PC-3 (cell line): Measurements from ENCODE around the gene FOXL1. TPM values are rescaled to one million over a fixed set of nuclear protein-coding genes. Genes with fewer than 3 reads are reported as not detected.

Experiments
- ATAC-seq: fragments of 200-7000 bp; cut with Tn5 transposase; 2 replicates; pipeline ENCODE4 v1.9.1; 2020; ENCODE audit warnings: mild to moderate bottlenecking, moderate library complexity
- BruUV-seq: library from RNA; stranded (reverse); fragments of 400-500 nt; replicated peaks from 2 replicates; lab custom pipeline; 2021; lab: Mats Ljungman, UMichigan
- CTCF ChIA-PET: fragments of 300-600 bp; sonication (Branson Sonifier 250); formaldehyde crosslinking; loops from one replicate; lab custom pipeline; 2022; ENCODE audit warnings: antibody characterized with exemption; lab: Charles Lee
- POLR2A ChIA-PET: fragments of 300-600 bp; sonication (Branson Sonifier 250); formaldehyde crosslinking; loops from one replicate; lab custom pipeline; 2022; ENCODE audit warnings: antibody characterized with exemption; ENCODE audit not compliant: unreplicated experiment; lab: Charles Lee
- DNase-seq: peaks from one replicate; pipeline ENCODE4 v3.0.0-alpha.2; 2015
- H2AFZ ChIP-seq: fragments of 300-600 bp; sonication (generic); 2 replicates; pipeline ENCODE4 v1.6.0; 2016; ENCODE audit warnings: antibody characterized with exemption, low read length
- H3F3A ChIP-seq: fragments of 300-600 bp; sonication (generic); one replicate; pipeline ENCODE4 v1.6.0; 2017; ENCODE audit warnings: antibody characterized with exemption, low read length, control low read depth, mild to moderate bottlenecking; ENCODE audit not compliant: unreplicated experiment
- H3K27ac ChIP-seq: fragments of 300-600 bp; sonication (generic); 2 replicates; pipeline ENCODE4 v1.5.1; 2016; ENCODE audit warnings: mild to moderate bottlenecking, low read length
- H3K27me3 ChIP-seq: fragments of 300-600 bp; sonication (generic); 2 replicates; pipeline ENCODE4 v1.6.1; 2016; ENCODE audit warnings: low read length, mixed read lengths
- H3K36me3 ChIP-seq: fragments of 300-600 bp; sonication (generic); 2 replicates; pipeline ENCODE4 v1.6.1; 2016; ENCODE audit warnings: low read depth, mixed run types, low read length, mixed read lengths
- H3K4me1 ChIP-seq: fragments of 300-600 bp; sonication (generic); 2 replicates; pipeline ENCODE4 v1.5.1; 2016; ENCODE audit warnings: low read length; ENCODE audit not compliant: insufficient read depth
- H3K4me2 ChIP-seq: fragments of 300-600 bp; sonication (generic); 2 replicates; pipeline ENCODE4 v1.6.0; 2016; ENCODE audit warnings: low read length
- H3K4me3 ChIP-seq: fragments of 300-600 bp; sonication (generic); 2 replicates; pipeline ENCODE4 v1.5.1; 2016; ENCODE audit warnings: mild to moderate bottlenecking, low read length, mixed read lengths
- H3K79me2 ChIP-seq: fragments of 300-600 bp; sonication (generic); 2 replicates; pipeline ENCODE4 v1.6.1; 2017; ENCODE audit warnings: low read length, mixed read lengths
- H3K9ac ChIP-seq: fragments of 300-600 bp; sonication (generic); 2 replicates; pipeline ENCODE4 v1.6.0; 2016; ENCODE audit warnings: mild to moderate bottlenecking, low read length
- H3K9me2 ChIP-seq: fragments of 300-600 bp; sonication (generic); replicated peaks from 2 replicates; pipeline ENCODE4 v1.6.1; 2016; ENCODE audit warnings: mixed run types, low read length, mixed read lengths
- H3K9me3 ChIP-seq: fragments of 300-600 bp; sonication (generic); 2 replicates; pipeline ENCODE4 v1.6.1; 2016; ENCODE audit warnings: low read length, mixed read lengths
- H4K20me1 ChIP-seq: fragments of 300-600 bp; sonication (generic); 2 replicates; pipeline ENCODE4 v1.6.1; 2016; ENCODE audit warnings: low read length, mixed read lengths
- EZH2 ChIP-seq: fragments of 300-600 bp; sonication (generic); IDR thresholded peaks from one replicate; pipeline ENCODE4 v1.6.1; 2017; ENCODE audit warnings: antibody characterized with exemption, mild to moderate bottlenecking, low read length; ENCODE audit not compliant: unreplicated experiment
- EZH2phosphoT487 ChIP-seq: fragments of 300-600 bp; sonication (generic); IDR thresholded peaks from 2 replicates; pipeline ENCODE4 v1.6.1; 2018; ENCODE audit warnings: mild to moderate bottlenecking, antibody characterized with exemption, low read length, borderline replicate concordance
- intact Hi-C: fragments of 100-400 bp; cut with micrococcal nuclease; formaldehyde crosslinking; loops from 2 replicates; pipeline ENCODE4 v1.9.0; 2023
- total RNA-seq: library from RNA; depleted of rRNA; stranded (reverse); fragments of >200 nt; gene quantifications from 2 replicates; pipeline ENCODE4 v1.2.3, GENCODE V29; 2014
- TF ChIP-seq, protein P1 (sequence below): fragments of 300-600 bp; sonication (generic); conservative IDR thresholded peaks from 2 replicates; pipeline ENCODE4 v1.5.1; 2017; ENCODE audit warnings: antibody characterized with exemption, low read depth, mild to moderate bottlenecking, low read length

The FOXL1 gene
- total RNA-seq, 1 experiment from 2014 or later, result 8.1 TPM

DNA sequence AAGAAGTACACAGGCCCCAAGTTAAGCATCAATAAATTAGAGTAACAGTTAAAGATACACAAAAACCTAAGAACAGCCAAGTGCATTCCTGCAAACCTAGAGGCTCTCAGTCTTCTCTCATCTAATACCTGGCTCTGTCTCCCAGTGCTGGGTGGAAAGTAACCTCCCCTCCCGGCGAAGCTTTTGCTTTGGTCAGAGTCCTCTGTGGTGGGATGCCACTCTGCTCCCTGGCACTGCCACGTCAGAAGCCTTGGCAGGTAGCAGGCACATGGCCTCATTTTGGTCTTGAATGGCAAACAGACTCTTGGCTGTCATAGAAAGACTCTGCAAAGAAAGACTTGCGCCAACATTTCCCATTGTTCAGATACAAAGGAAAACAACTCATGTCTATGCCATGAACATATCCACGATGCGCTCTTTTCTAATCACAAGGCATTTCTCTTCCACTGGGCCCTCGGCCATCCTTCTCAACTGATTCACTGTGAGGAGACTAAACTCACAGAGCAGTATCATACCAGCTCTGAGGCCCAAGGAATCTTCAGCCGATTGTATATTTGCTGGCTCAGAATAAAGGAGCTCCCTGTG, 44.5 kb upstream of the FOXL1 start:
- Histone ChIP-seq H3K27ac (no peak overlapping the region), H2AFZ (no peak overlapping the region), H3F3A (no peaks in the 10 kb centered on the region), H3K4me1 (no peaks in the 10 kb centered on the region), H3K27me3 (no peaks in the 10 kb centered on the region), H3K9ac (no peak overlapping the region), H3K36me3 (no peaks in the 10 kb centered on the region), H4K20me1 (no peaks in the 10 kb centered on the region), H3K4me2 (no peak overlapping the region), H3K9me2 (no peaks in the 10 kb centered on the region), H3K4me3 (no peak overlapping the region), H3K79me2 (no peaks in the 10 kb centered on the region), H3K9me3 (no peaks in the 10 kb centered on the region)
- no peak for TF ChIP-seq EZH2
- no peak for TF ChIP-seq EZH2phosphoT487
- TF ChIP-seq, protein P1, sequence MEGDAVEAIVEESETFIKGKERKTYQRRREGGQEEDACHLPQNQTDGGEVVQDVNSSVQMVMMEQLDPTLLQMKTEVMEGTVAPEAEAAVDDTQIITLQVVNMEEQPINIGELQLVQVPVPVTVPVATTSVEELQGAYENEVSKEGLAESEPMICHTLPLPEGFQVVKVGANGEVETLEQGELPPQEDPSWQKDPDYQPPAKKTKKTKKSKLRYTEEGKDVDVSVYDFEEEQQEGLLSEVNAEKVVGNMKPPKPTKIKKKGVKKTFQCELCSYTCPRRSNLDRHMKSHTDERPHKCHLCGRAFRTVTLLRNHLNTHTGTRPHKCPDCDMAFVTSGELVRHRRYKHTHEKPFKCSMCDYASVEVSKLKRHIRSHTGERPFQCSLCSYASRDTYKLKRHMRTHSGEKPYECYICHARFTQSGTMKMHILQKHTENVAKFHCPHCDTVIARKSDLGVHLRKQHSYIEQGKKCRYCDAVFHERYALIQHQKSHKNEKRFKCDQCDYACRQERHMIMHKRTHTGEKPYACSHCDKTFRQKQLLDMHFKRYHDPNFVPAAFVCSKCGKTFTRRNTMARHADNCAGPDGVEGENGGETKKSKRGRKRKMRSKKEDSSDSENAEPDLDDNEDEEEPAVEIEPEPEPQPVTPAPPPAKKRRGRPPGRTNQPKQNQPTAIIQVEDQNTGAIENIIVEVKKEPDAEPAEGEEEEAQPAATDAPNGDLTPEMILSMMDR, result no peak
- ATAC-seq, result no peak
- intact Hi-C loops, result no loop called here
- ChIA-PET POLR2A (no interaction called here), CTCF (no interaction called here)
- DNase-seq, result no peak
- BruUV-seq, result no TSS peak

DNA sequence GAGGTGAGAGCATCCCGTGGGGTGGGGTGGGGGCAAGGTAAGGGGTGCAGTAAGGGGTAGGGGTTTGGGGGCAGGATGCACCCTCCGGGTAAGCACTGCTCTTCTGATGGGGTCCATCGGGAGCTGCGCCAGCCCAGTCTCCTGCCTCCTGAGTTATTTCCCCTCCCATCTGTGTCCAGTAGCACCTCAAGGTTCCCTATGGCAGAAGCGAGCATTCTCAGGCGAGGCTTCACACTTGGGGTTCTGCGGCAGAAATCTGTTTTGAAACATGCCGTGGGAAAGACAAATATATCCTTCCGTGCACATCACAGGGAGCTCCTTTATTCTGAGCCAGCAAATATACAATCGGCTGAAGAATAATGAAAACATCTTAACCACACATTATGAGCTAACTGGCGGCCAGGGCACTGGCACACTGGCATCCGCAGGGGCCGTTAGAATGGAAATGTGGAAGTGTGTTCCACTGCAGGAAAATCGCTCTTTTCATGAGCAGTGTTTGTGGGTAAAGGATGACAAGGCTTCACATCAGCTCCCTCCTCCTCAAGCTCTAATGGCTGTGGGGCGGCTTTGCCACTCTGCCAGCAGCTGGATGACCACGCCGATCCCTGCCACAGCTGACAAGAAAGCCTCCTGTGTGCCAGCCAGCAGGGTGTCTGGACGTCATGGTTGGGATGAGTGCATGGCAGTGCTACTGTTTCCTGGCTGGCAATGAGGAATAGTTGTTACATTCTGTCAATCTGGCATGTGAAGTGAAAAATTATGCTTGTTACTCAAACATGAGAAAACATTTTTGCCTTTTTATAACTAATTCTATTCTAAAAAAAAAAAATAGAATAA, 43.4 kb upstream of the FOXL1 start:
- Histone ChIP-seq H2AFZ (no peak overlapping the region), H3K27me3 (no peaks in the 10 kb centered on the region), H3K4me1 (no peaks in the 10 kb centered on the region), H3K79me2 (no peaks in the 10 kb centered on the region), H3K36me3 (no peaks in the 10 kb centered on the region), H3K27ac (no peak overlapping the region), H3F3A (no peaks in the 10 kb centered on the region), H3K9me2 (no peaks in the 10 kb centered on the region), H3K4me3 (no peak overlapping the region), H3K9ac (no peak overlapping the region), H4K20me1 (no peaks in the 10 kb centered on the region), H3K9me3 (no peaks in the 10 kb centered on the region), H3K4me2 (no peak overlapping the region)
- CTCF ChIA-PET, result no interaction called here
- no peak for TF ChIP-seq EZH2
- TF ChIP-seq EZH2phosphoT487, result no peak
- TF ChIP-seq, protein P1, result no peak
- DNase-seq (no peak), ATAC-seq (no peak)
- no TSS peak for BruUV-seq
- intact Hi-C loops, result no loop called here
- POLR2A ChIA-PET, result no interaction called here

DNA sequence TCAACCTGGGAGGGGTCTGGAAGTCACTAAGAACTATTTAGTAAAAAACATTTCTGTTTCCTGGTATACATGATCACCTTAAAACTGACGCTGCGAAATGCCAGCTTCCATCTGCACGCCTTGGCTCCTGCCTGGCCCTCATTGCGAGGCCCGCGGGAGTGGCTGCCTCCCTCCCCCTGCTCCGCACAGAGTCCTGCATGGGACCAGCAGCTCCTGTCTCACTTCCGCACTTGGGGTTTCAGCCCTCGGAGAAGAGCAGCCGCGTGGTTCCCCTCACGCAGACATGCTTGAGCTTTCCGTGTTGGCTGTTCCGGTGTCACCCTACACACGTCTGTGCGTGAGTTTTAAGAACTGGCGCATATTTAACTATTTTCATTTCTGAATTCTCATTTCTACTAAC, 41.7 kb upstream of the FOXL1 start:
- peaks cover 5% of the 10 kb centered on the region; the same call in 1 of the 2 replicates for H3K36me3 ChIP-seq
- no peaks in the 10 kb centered on the region for H3K79me2 ChIP-seq
- DNase-seq, result no peak
- H3K9me2 ChIP-seq, result no peaks in the 10 kb centered on the region
- TF ChIP-seq, protein P1, result no peak
- TF ChIP-seq EZH2 (no peak), EZH2phosphoT487 (no peak)
- no peaks in the 10 kb centered on the region for H3F3A ChIP-seq
- H3K4me1 ChIP-seq, result no peaks in the 10 kb centered on the region
- intact Hi-C loops, result no loop called here
- H3K4me3 ChIP-seq, result no peak overlapping the region
- ChIA-PET CTCF (no interaction called here), POLR2A (no interaction called here)
- BruUV-seq, result no TSS peak
- no peak overlapping the region for H3K4me2 ChIP-seq
- no peak overlapping the region for H3K9ac ChIP-seq
- H3K27ac ChIP-seq, result no peak overlapping the region
- no peaks in the 10 kb centered on the region for H3K9me3 ChIP-seq
- no peak for ATAC-seq
- no peaks in the 10 kb centered on the region for H4K20me1 ChIP-seq
- no peak overlapping the region for H2AFZ ChIP-seq
- H3K27me3 ChIP-seq, result no peaks in the 10 kb centered on the region
